GM10248 (cell line): ENCODE results near the gene EREG.

ENCODE experiments used
- CTCF ChIA-PET: fragments of 300-600 bp; sonication (Branson Sonifier 250); formaldehyde crosslinking; extraction: SDS; loops from one replicate; lab custom pipeline; 2021; ENCODE audit warnings: antibody characterized with exemption; lab: Yijun Ruan, JAX
- POLR2A ChIA-PET: fragments of 350-650 bp; sonication (Branson Sonifier 250); formaldehyde crosslinking; extraction: SDS; loops from one replicate; lab custom pipeline; 2020; ENCODE audit warnings: antibody characterized with exemption; lab: Yijun Ruan, JAX
- DNase-seq: peaks from one replicate; pipeline ENCODE4 v3.0.0; 2012; ENCODE audit errors: extremely low spot score
- TF ChIP-seq, protein P1 (sequence below): IDR thresholded peaks from 2 replicates; pipeline ENCODE4 v1.5.1; 2012; ENCODE audit warnings: mild to moderate bottlenecking, low read depth; ENCODE audit errors: extremely low read depth, missing control alignments, control extremely low read depth

Gene EREG

GRCh38 chr4:74328501-74328900 is 36.4 kb upstream of the EREG start:
- TF ChIP-seq, protein P1, sequence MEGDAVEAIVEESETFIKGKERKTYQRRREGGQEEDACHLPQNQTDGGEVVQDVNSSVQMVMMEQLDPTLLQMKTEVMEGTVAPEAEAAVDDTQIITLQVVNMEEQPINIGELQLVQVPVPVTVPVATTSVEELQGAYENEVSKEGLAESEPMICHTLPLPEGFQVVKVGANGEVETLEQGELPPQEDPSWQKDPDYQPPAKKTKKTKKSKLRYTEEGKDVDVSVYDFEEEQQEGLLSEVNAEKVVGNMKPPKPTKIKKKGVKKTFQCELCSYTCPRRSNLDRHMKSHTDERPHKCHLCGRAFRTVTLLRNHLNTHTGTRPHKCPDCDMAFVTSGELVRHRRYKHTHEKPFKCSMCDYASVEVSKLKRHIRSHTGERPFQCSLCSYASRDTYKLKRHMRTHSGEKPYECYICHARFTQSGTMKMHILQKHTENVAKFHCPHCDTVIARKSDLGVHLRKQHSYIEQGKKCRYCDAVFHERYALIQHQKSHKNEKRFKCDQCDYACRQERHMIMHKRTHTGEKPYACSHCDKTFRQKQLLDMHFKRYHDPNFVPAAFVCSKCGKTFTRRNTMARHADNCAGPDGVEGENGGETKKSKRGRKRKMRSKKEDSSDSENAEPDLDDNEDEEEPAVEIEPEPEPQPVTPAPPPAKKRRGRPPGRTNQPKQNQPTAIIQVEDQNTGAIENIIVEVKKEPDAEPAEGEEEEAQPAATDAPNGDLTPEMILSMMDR, result no peak
- ChIA-PET POLR2A (no interaction called here), CTCF (interaction anchor here (5.8 kb wide), 1 partner anchor 8 kb away, joined by 22 read pairs; no protein-coding TSS in a partner anchor)
- no peak for DNase-seq

DNA sequence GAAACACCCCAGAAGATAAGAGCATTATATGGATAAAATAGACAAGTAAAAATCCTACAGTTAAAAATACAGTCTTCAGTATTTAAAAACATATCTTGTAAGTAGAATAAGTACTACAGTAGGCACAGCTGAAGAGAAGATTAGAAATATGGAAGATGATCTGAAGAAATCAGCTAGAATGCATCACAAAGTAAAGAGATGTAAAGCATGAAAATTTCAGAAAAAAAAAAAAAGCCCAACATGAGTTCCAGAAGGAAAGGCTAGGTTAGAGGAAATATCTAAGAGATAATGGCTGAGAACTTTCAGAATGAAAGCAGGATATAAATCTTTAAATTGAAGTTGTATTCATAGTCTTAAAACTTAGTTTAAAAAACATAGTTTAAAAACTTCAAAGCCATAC is 35.6 kb upstream of the EREG start:
- DNase-seq, result no peak
- TF ChIP-seq, protein P1, result no peak
- CTCF ChIA-PET, result interaction anchor here (5.8 kb wide), 1 partner anchor 8 kb away, joined by 22 read pairs; no protein-coding TSS in a partner anchor
- POLR2A ChIA-PET, result no interaction called here

GRCh38 chr4:74330295-74330750 is 34.6 kb upstream of the EREG start:
- POLR2A ChIA-PET, result no interaction called here
- CTCF ChIA-PET, result interaction anchor here (5.8 kb wide), 1 partner anchor 9 kb away, joined by 22 read pairs; no protein-coding TSS in a partner anchor
- DNase-seq, result no peak
- TF ChIP-seq, protein P1, result no peak

- CTCF ChIA-PET, result interaction anchor here (5.8 kb wide), 1 partner anchor 10 kb away, joined by 22 read pairs; no protein-coding TSS in a partner anchor
- POLR2A ChIA-PET, result no interaction called here
- DNase-seq, result no peak
- TF ChIP-seq, protein P1, result no peak
These were observed 33.7 kb upstream of the EREG start for GRCh38 chr4:74331252-74331651.

DNA sequence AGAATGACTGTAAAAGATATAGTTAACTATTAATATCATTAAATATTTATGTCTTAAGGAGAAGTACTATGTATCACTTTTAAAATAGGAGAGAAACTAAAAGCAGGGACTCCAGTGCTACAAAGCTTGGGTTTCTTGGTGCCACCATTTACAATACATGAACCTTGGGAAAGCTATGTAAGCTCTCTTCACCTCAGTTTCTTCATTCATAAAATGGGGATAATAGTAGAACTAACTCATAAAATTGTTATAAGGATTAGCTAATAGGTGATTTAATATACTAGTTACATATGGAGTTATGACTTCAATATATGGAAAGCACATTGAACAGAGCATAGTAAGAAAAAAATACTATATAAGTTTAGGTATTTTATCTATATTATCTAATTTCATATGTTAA is 33.0 kb upstream of the EREG start:
- DNase-seq, result no peak
- CTCF ChIA-PET, result interaction anchor here (1.8 to 5.8 kb wide), 2 partner anchors 11 to 12 kb away, joined by 5 to 22 read pairs; no protein-coding TSS in a partner anchor
- POLR2A ChIA-PET, result no interaction called here
- TF ChIP-seq, protein P1, result no peak

DNA sequence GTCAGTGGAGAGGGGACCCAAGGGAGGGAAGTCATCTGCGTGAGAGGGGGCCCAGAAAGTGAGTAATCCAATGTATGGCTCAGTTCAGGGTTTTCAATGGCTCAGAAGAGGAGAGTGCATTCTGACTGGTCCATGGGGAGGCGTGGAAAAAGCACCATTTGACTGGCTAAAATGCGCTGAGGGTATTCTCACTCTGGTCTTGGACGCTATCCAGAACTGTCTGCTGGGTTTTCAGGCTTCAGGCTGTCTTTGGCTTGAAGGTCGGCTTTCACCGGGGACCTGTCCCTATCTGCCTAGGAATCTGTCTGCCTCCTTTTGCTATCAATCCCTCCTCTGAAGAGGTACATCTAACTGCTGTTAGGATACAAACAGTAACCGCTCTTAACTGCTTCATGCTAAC is 30.3 kb upstream of the EREG start:
- no peak for DNase-seq
- CTCF ChIA-PET, result no interaction called here
- TF ChIP-seq, protein P1, result no peak
- POLR2A ChIA-PET, result no interaction called here
